Loucy (cell line): Measurements from ENCODE around the gene MTNR1A.

ENCODE experiments used
- CTCF ChIP-seq: fragments of 200-600 bp; sonication (generic); conservative IDR thresholded peaks from 2 replicates; pipeline ENCODE4 v1.5.1; 2014; ENCODE audit warnings: mild to moderate bottlenecking, antibody characterized with exemption, low read length
- EZH2phosphoT487 ChIP-seq: fragments of 200-600 bp; IDR thresholded peaks from 2 replicates; pipeline ENCODE4 v1.6.1; 2018; ENCODE audit warnings: antibody characterized with exemption, mild to moderate bottlenecking, moderate library complexity, borderline replicate concordance

GRCh38 chr4:186581421-186581820 is 26.1 kb upstream of the MTNR1A start:
- no peak for TF ChIP-seq CTCF
- no peak for TF ChIP-seq EZH2phosphoT487
